ENCODE results near the gene BCL7A.
"Not testable (repeated sequence)": the region's sequence is repeated elsewhere in the genome, so short reads cannot be mapped to it uniquely, and the experiment has no call there.

Gene BCL7A

GRCh38 chr12:122028905-122029560 is 7.3 kb downstream of the BCL7A start:
- Histone ChIP-seq H3K9ac (ENCODE audit: low read depth, low read length) (no peak overlapping the region), H3K9me3 (ENCODE audit: control insufficient read depth, insufficient read depth, low read length) (no peaks in the 10 kb centered on the region), H3K36me3 (ENCODE audit: insufficient read depth, low read length) (no peaks in the 10 kb centered on the region), H3K4me1 (ENCODE audit: insufficient read depth, low read length) (peaks cover 8% of the 10 kb centered on the region; the same call in 1 of the 2 replicates)

DNA sequence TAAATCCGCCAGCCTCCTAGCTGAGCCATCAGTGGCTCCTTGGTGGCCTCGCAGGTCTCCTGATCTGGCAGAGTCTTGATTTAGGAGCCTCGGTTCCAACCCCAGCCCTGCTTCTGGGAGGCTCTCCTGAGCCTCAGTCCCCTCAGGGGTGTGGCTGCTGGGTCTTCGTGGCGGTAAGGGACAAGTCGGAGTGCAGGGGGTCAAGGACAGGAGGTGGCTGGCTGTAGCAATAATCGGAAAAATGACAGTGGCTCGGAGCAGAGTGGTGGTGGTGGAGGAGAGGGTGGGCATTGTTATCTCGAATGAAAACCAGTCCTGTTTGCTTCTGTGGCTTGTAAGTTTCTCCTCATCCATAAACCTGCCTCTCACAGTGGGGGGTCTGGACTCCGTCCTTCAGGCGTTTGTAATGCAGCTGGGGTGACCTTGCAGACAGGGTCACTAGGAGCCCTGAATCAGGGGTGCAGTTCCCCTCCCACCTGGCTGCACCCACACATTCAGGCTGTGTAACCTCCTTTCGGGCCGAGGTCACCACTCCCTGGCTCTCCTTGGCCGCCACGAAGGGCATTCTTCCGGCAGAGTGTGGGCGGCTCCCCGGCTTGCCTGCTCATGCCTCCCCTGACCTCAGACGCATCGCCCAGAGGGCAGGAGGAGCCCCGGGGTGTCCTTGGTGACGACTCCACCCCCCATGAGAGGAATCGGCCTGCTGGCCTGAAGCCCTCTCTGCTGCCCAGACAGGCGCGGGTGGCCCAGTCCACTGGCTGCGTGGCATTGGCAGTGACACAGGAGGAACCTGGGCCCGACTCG is 8.1 kb downstream of the BCL7A start:
- Histone ChIP-seq H3K36me3 (ENCODE audit: insufficient read depth, low read length) (no peaks in the 10 kb centered on the region), H3K4me1 (ENCODE audit: insufficient read depth, low read length) (peaks cover 8% of the 10 kb centered on the region; the same call in 1 of the 2 replicates), H3K9me3 (ENCODE audit: control insufficient read depth, insufficient read depth, low read length) (no peaks in the 10 kb centered on the region), H3K9ac (ENCODE audit: low read depth, low read length) (no peak overlapping the region)

DNA sequence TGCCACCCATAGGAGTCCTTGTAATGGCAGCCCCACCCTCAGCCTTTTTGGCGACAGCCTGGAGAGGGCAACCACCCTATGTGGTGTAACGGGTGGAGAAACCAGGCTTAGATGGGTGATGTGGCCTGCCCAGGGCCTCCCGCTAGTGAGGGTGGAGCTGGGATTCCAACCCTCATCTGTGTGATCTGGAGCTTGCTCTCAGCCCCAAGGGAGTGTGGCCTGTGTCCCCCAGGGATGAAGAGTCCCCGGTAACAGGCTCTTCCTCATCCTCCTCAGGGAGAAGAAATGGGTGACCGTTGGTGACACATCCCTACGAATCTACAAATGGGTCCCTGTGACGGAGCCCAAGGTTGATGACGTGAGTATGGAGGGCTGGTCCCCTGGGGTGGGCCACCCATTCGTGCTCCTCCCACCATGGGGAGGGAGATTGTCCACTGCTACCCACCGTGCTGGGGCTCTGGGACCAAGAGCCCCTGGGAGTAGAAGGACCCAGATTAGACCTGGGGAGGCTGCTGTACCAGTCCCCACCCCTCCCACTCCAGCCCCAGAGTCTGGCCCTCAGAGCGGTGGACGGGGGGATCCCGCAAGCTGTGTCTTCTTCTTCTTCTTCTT is 8.8 kb downstream of the BCL7A start:
- H3K4me1 ChIP-seq (ENCODE audit: insufficient read depth, low read length) = peaks cover 8% of the 10 kb centered on the region; the same call in 1 of the 2 replicates
- H3K36me3 ChIP-seq (ENCODE audit: insufficient read depth, low read length) = no peaks in the 10 kb centered on the region; the same call in 1 of the 2 replicates
- H3K9me3 ChIP-seq (ENCODE audit: control insufficient read depth, insufficient read depth, low read length) = no peaks in the 10 kb centered on the region
- no peak overlapping the region for H3K9ac ChIP-seq (ENCODE audit: low read depth, low read length)

DNA sequence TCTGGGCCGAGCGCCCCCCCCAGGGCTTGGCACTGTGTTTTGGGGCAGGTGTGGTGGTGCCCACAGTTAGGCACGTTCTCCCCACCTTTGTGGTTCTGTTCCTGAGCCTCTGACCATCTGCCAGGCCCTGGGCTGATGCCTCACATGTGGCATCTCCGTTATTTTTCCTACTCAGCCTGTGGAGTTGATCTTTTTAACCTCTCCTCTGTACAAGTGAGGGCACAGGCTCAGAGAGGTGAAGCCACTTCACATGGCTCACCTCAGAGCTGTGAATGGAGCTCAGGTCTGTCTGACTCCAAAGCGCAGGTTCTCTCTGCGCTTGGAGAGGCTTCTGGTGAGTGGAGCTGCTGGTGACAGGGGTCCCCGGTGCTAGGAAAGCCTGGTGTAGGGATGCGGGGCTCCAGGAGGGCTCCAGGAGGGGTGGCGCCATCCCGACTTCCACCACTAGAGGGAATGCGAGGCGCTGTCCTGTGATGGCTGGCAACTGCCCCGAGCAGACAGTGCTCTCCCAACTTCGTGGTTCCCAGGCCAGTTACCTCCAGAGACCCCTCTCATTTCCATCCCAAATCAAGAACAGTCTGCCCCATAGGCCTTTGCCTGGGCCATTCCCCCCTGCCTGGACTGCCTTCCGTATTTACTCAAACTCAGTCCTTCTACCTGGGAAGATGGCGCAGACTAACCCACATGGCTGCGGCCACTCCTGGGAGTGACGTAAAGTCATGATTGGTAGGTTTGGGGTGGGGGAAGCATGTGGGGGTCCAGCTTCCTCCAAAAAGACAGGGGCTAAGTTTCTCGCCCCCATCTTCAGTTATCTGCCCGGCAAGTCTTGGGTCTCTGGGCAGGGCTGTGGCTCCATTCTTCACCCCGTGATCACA is 9.9 kb downstream of the BCL7A start:
- Histone ChIP-seq H3K36me3 (ENCODE audit: insufficient read depth, low read length) (no peaks in the 10 kb centered on the region; the same call in 1 of the 2 replicates), H3K4me1 (ENCODE audit: insufficient read depth, low read length) (peaks cover 8% of the 10 kb centered on the region; the same call in 1 of the 2 replicates), H3K9ac (ENCODE audit: low read depth, low read length) (no peak overlapping the region), H3K9me3 (ENCODE audit: control insufficient read depth, insufficient read depth, low read length) (no peaks in the 10 kb centered on the region)

DNA sequence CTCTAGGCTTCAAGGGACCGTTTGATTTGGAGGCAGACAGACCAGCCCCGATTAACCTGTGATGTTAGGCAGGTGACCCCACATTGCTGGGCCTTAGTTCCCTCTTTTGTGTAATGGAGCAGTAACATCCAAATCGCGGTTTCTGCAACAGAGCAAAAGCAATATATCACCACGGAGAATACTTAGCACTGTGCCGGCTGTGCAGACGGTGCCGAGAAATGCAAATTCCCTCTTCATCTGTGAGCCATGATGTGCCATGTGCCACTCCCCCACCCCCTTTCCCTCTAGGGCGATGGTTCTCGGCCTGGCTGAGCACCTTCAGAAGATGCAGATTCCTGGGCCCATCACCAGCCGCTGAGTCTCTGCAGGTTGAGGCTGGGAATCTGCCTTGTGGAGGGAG is 10.9 kb downstream of the BCL7A start:
- Histone ChIP-seq H3K9ac (ENCODE audit: low read depth, low read length) (no peak overlapping the region), H3K36me3 (ENCODE audit: insufficient read depth, low read length) (no peaks in the 10 kb centered on the region; the same call in 1 of the 2 replicates), H3K9me3 (ENCODE audit: control insufficient read depth, insufficient read depth, low read length) (no peaks in the 10 kb centered on the region), H3K4me1 (ENCODE audit: insufficient read depth, low read length) (peaks cover 8% of the 10 kb centered on the region; the same call in 1 of the 2 replicates)

GRCh38 chr12:122035292-122035691 is 13.6 kb downstream of the BCL7A start:
- Histone ChIP-seq H3K9me3 (ENCODE audit: control insufficient read depth, insufficient read depth, low read length) (no peaks in the 10 kb centered on the region), H3K9ac (ENCODE audit: low read depth, low read length) (no peak overlapping the region), H3K36me3 (ENCODE audit: insufficient read depth, low read length) (no peaks in the 10 kb centered on the region; the same call in 1 of the 2 replicates), H3K4me1 (ENCODE audit: insufficient read depth, low read length) (no peaks in the 10 kb centered on the region)

DNA sequence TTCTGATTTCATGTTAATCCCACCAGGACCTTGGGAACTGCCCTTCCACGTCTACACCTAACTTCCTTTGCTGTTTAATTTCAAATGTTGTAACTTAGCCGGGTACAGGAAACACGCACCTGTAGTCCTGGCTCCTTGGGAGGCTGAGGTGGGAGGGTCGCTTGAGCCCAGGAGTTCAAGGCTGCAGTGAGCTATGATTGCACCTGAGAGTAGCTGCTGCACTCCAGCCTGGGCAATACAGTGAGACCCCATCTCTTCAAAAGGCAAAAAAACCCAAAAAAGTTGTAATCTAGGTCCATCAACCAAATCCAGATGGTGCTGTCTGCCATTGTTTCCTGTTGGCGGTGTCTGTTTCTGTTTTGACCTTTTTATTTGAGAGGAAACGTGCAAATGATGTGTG is 14.5 kb downstream of the BCL7A start:
- Histone ChIP-seq H3K36me3 (ENCODE audit: insufficient read depth, low read length) (no peaks in the 10 kb centered on the region; the same call in 1 of the 2 replicates), H3K9me3 (ENCODE audit: control insufficient read depth, insufficient read depth, low read length) (no peaks in the 10 kb centered on the region), H3K4me1 (ENCODE audit: insufficient read depth, low read length) (no peaks in the 10 kb centered on the region), H3K9ac (ENCODE audit: low read depth, low read length) (no peak overlapping the region)

DNA sequence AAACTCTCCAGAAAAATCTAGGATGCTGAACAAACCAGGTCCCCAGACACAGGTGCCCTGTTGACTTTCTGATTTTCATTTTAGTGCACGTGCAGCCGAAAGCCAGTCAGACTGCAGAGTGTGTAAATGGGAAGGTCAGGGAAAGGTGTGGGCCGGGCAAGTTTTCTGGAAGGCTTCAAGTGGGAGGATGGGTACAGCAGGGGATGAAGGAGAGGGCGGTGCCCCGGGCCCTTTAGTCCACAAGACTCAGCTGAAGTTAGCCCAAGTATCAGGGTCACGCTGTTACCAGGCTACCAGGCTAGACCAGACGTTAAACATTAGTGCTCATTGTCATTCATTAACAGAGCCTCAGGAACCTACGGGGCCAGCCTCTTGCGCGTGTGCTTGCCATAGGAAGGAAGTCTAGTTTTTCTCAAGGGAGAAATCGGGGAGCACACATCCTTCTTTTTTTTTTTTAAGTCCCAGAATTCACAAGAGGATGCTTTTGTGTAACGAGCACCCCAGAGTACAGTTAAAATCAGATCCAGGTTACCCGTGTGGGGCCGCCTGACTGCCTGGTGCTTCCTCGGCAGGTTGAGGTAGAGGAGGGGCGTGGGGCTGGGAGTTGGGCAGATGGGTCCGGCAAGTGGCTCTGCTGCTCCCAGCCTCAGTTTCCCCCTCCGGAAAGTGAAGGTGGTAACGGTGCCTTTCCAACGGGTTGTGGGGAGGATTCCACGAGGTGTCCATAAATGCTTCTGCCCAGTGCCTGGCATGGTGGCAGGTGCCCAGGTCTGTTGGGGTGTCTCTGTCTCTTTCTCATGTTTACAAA is 19.1 kb downstream of the BCL7A start:
- Histone ChIP-seq H3K9ac (ENCODE audit: low read depth, low read length) (no peak overlapping the region), H3K4me1 (ENCODE audit: insufficient read depth, low read length) (no peaks in the 10 kb centered on the region), H3K9me3 (ENCODE audit: control insufficient read depth, insufficient read depth, low read length) (peaks cover 12% of the 10 kb centered on the region; the same call in 1 of the 2 replicates), H3K36me3 (ENCODE audit: insufficient read depth, low read length) (peaks cover 9% of the 10 kb centered on the region; the same call in 1 of the 2 replicates)

GRCh38 chr12:122041458-122041857 is 19.8 kb downstream of the BCL7A start:
- not testable (repeated sequence) for H3K4me1 ChIP-seq (ENCODE audit: insufficient read depth, low read length); H3K9ac ChIP-seq (ENCODE audit: low read depth, low read length)
- peaks cover 14% of the 10 kb centered on the region; the same call in 1 of the 2 replicates for H3K36me3 ChIP-seq (ENCODE audit: insufficient read depth, low read length)
- peaks cover 15% of the 10 kb centered on the region; the same call in 1 of the 2 replicates for H3K9me3 ChIP-seq (ENCODE audit: control insufficient read depth, insufficient read depth, low read length)

- Histone ChIP-seq H3K9ac (ENCODE audit: low read depth, low read length) (no peak overlapping the region), H3K4me1 (ENCODE audit: insufficient read depth, low read length) (no peaks in the 10 kb centered on the region), H3K36me3 (ENCODE audit: insufficient read depth, low read length) (peaks cover 17% of the 10 kb centered on the region; the same call in 1 of the 2 replicates), H3K9me3 (ENCODE audit: control insufficient read depth, insufficient read depth, low read length) (peaks cover 15% of the 10 kb centered on the region; the same call in 1 of the 2 replicates)
These were observed 21.2 kb downstream of the BCL7A start for GRCh38 chr12:122042910-122043309.

DNA sequence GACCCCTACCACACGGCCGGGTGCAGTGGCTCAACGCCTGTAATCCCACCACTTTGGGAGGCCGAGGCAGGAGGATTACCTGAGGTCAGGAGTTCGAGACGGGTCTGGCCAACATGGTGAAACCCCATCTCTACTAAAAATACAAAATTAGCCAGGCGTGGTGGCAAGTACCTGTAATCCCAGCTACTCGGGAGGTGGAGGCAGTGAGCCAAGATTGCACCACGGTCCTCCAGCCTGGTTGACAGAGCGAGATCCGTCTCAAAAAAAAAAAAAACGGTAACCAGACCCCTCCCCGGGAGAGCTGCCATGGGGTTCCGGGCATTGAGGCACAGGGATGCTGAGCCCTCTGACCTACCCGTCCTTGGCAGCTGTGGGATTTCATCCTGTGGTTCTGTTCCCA is 21.8 kb downstream of the BCL7A start:
- Histone ChIP-seq H3K4me1 (ENCODE audit: insufficient read depth, low read length) (no peaks in the 10 kb centered on the region), H3K9ac (ENCODE audit: low read depth, low read length) (no peak overlapping the region), H3K36me3 (ENCODE audit: insufficient read depth, low read length) (peaks cover 17% of the 10 kb centered on the region; the same call in 1 of the 2 replicates), H3K9me3 (ENCODE audit: control insufficient read depth, insufficient read depth, low read length) (peaks cover 15% of the 10 kb centered on the region; the same call in 1 of the 2 replicates)

DNA sequence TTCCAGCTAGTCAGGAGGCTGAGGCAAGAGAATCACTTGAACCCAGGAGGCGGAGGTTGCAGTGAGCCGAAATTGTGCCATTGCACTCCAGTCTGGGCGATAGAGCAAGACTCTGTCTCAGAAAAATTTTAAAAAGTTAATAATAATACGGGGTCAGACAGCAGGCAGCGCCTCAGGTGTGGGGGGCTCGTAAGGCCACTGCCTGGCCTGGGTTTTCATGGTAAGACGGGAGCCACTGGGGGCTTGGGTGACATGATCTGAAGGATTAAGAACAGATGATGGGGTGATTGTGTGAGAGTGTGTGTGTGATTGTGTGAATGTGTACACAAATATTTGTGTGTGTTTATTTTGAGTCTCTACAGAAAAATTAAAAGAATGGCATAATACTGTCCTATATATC is 23.6 kb downstream of the BCL7A start:
- peaks cover 15% of the 10 kb centered on the region; the same call in 1 of the 2 replicates for H3K9me3 ChIP-seq (ENCODE audit: control insufficient read depth, insufficient read depth, low read length)
- no peak overlapping the region for H3K9ac ChIP-seq (ENCODE audit: low read depth, low read length)
- no peaks in the 10 kb centered on the region for H3K4me1 ChIP-seq (ENCODE audit: insufficient read depth, low read length)
- peaks cover 17% of the 10 kb centered on the region; the same call in 1 of the 2 replicates for H3K36me3 ChIP-seq (ENCODE audit: insufficient read depth, low read length)

DNA sequence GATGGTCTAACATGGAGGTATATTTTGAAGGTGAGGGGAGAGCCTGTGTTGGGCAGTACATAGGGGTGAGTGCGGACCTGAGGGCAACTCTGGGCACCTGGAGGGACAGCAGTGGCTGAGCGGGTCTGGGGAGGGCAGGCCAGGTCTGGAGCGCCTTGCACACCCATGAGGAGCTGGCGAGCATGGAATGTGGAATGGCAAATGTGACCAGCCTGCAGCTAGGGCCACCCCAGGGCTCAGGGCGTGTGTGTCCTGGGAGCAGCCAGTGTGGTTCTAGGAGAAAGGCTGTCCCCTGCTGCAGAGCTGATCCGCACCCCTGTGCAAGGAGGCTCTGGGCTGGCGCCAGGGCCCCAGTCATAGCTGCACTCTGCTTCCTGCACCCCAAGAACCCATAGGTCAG is 24.5 kb downstream of the BCL7A start:
- H3K9ac ChIP-seq (ENCODE audit: low read depth, low read length) = no peak overlapping the region
- H3K4me1 ChIP-seq (ENCODE audit: insufficient read depth, low read length) = no peaks in the 10 kb centered on the region
- H3K9me3 ChIP-seq (ENCODE audit: control insufficient read depth, insufficient read depth, low read length) = peaks cover 15% of the 10 kb centered on the region; the same call in 1 of the 2 replicates
- H3K36me3 ChIP-seq (ENCODE audit: insufficient read depth, low read length) = peaks cover 17% of the 10 kb centered on the region; the same call in 1 of the 2 replicates

Data from ES-I3 (cell line).